GM12878 (cell line): ENCODE results near the gene GTSF1L. TPM values are rescaled to one million over a fixed set of nuclear protein-coding genes. Genes with fewer than 3 reads are reported as not detected.

Source experiments
- ATAC-seq: fragments of 200-7000 bp; cut with Tn5 transposase; 3 replicates; pipeline ENCODE4 v1.9.1; 2020; ENCODE audit warnings: mild to moderate bottlenecking, moderate library complexity
- BruUV-seq: library from RNA; stranded (reverse); fragments of 400-500 nt; replicated peaks from 2 replicates; lab custom pipeline; 2021; lab: Mats Ljungman, UMichigan
- CTCF ChIA-PET: fragments of 300-600 bp; sonication (Branson Sonifier 250); formaldehyde crosslinking; extraction: SDS; loops from one replicate; lab custom pipeline; 2021; ENCODE audit warnings: inconsistent platforms; lab: Yijun Ruan, JAX
- POLR2A ChIA-PET: fragments of 350-600 bp; formaldehyde crosslinking; extraction: SDS; loops from one replicate; lab custom pipeline; 2021; ENCODE audit warnings: inconsistent platforms; lab: Charles Lee
- RAD21 ChIA-PET: fragments of 300-600 bp; sonication (Branson Sonifier 250); formaldehyde crosslinking; loops from one replicate; lab custom pipeline; 2023; ENCODE audit warnings: antibody characterized with exemption; ENCODE audit not compliant: unreplicated experiment; lab: Charles Lee
- SMC1A ChIA-PET: fragments of 300-600 bp; sonication (Branson Sonifier 250); formaldehyde crosslinking; loops from one replicate; lab custom pipeline; 2023; ENCODE audit not compliant: unreplicated experiment, uncharacterized antibody; lab: Charles Lee
- DNase-seq: peaks from one replicate; pipeline ENCODE4 v3.0.0-alpha.2; 2011; ENCODE audit warnings: low read depth, low spot score
- FAIRE-seq: peaks from 3 replicates; lab custom pipeline; 2011; peaks lifted over from hg19 to GRCh38; lab: Jason Lieb, UNC
- H2AFZ ChIP-seq: 2 replicates; pipeline ENCODE4 v1.6.0; 2011; ENCODE audit warnings: low read depth, low read length, control low read depth; ENCODE audit not compliant: control insufficient read depth
- H3K27ac ChIP-seq: 2 replicates; pipeline ENCODE4 v1.5.1; 2011; ENCODE audit warnings: control low read depth; ENCODE audit not compliant: control insufficient read depth, insufficient read depth
- H3K27me3 ChIP-seq, 2 experiments: replicated peaks in 1 of 2; 2 replicates each; pipeline versions ENCODE4 v1.6.0 to v1.6.1; 2011; ENCODE audit warnings: low read length in 1 of 2; ENCODE audit not compliant: control insufficient read depth in 2 of 2, insufficient read depth in 2 of 2
- H3K36me3 ChIP-seq, 2 experiments: 2 replicates each; pipeline ENCODE4 v1.5.1; 2011; ENCODE audit warnings: low read length in 1 of 2; ENCODE audit not compliant: control insufficient read depth in 2 of 2, insufficient read depth in 2 of 2
- H3K4me1 ChIP-seq: 2 replicates; pipeline ENCODE4 v1.6.1; 2011; ENCODE audit warnings: mild to moderate bottlenecking, low read length, moderate library complexity, mixed read lengths; ENCODE audit not compliant: control insufficient read depth, insufficient read depth
- H3K4me2 ChIP-seq: 2 replicates; pipeline ENCODE4 v1.6.0; 2011; ENCODE audit warnings: control low read depth; ENCODE audit not compliant: control insufficient read depth, insufficient read depth
- H3K4me3 ChIP-seq: fragments of 200-600 bp; sonication (generic); 2 replicates; pipeline ENCODE4 v1.5.1; 2016
- H3K79me2 ChIP-seq: 2 replicates; pipeline ENCODE4 v1.6.0; 2011; ENCODE audit warnings: low read length; ENCODE audit not compliant: control insufficient read depth, insufficient read depth
- H3K9ac ChIP-seq: 2 replicates; pipeline ENCODE4 v1.8.0; 2011; ENCODE audit warnings: low read length, control low read depth, mixed read lengths; ENCODE audit not compliant: control insufficient read depth, insufficient read depth
- H3K9me3 ChIP-seq: replicated peaks from 3 replicates; pipeline ENCODE4 v1.5.1; 2011; ENCODE audit warnings: mild to moderate bottlenecking, low read length; ENCODE audit not compliant: control insufficient read depth, insufficient read depth
- H4K20me1 ChIP-seq: 2 replicates; pipeline ENCODE4 v1.6.0; 2011; ENCODE audit not compliant: control insufficient read depth, insufficient read depth
- BRCA1 ChIP-seq: IDR thresholded peaks from 2 replicates; pipeline ENCODE4 v1.6.1; 2011; ENCODE audit warnings: low read depth, low read length, improper control_type of control experiment
- GABPA ChIP-seq: IDR thresholded peaks from 2 replicates; pipeline ENCODE4 v1.6.1; 2014; ENCODE audit warnings: antibody characterized with exemption, low read depth, mild to moderate bottlenecking, inconsistent platforms
- JUNB ChIP-seq: IDR thresholded peaks from 2 replicates; pipeline ENCODE4 v1.6.1; 2016; ENCODE audit warnings: antibody characterized with exemption, mild to moderate bottlenecking
- RAD51 ChIP-seq: fragments of 450-650 bp; IDR thresholded peaks from 2 replicates; pipeline ENCODE4 v1.6.1; 2016; ENCODE audit warnings: moderate library complexity, mild to moderate bottlenecking, inconsistent platforms
- RCOR1 ChIP-seq: conservative IDR thresholded peaks from 2 replicates; pipeline ENCODE4 v1.6.1; 2012; ENCODE audit warnings: low read depth, low read length, improper control_type of control experiment
- SMARCA5 ChIP-seq: fragments of 450-650 bp; IDR thresholded peaks from 2 replicates; pipeline ENCODE4 v1.6.1; 2017; ENCODE audit warnings: mild to moderate bottlenecking
- STAT1 ChIP-seq: fragments of 450-650 bp; conservative IDR thresholded peaks from 2 replicates; pipeline ENCODE4 v1.6.1; 2014; ENCODE audit warnings: antibody characterized with exemption, mild to moderate bottlenecking
- SUZ12 ChIP-seq: fragments of 200-600 bp; sonication (generic); IDR thresholded peaks from one replicate; pipeline ENCODE4 v1.6.1; 2018; ENCODE audit warnings: antibody characterized with exemption, mild to moderate bottlenecking; ENCODE audit not compliant: unreplicated experiment
- TCF12 ChIP-seq: IDR thresholded peaks from 2 replicates; pipeline ENCODE4 v1.6.1; 2011; ENCODE audit warnings: low read depth, mild to moderate bottlenecking, low read length
- TCF3 ChIP-seq: IDR thresholded peaks from 2 replicates; pipeline ENCODE4 v1.6.1; 2012; ENCODE audit warnings: low read depth, mild to moderate bottlenecking, low read length, borderline replicate concordance; ENCODE audit not compliant: insufficient read depth
- YY1 ChIP-seq: IDR thresholded peaks from 2 replicates; pipeline ENCODE4 v1.6.1; 2011; ENCODE audit warnings: low read depth, mild to moderate bottlenecking, low read length
- WGBS: methylation state at CpG from one replicate; pipeline ENCODE4 v1.1.6; 2016; ENCODE audit warnings: low lambda C conversion rate; ENCODE audit not compliant: insufficient replicate concordance, insufficient coverage; ENCODE audit errors: missing lambda C conversion rate; 5-methylcytosine and 5-hydroxymethylcytosine counted together
- in situ Hi-C: fragments of 300-500 bp; cut with MboI; formaldehyde crosslinking; loops from 9 replicates; pipeline ENCODE4 v1.14.3; 2018; ENCODE audit warnings: mixed read lengths
- intact Hi-C: fragments of 100-400 bp; cut with micrococcal nuclease; formaldehyde crosslinking; loops from one replicate; pipeline ENCODE4 v1.14.2; 2022; ENCODE audit not compliant: unreplicated experiment
- polyA plus RNA-seq, 11 experiments: library from polyadenylated mRNA; depleted of rRNA in 4 of 11; unstranded in 6 of 11; stranded (reverse) in 5 of 11; fragments of >200 nt; fragmentation: Nextera tagmentation in 4 of 11; fragmentation: Illumina TruSeq in 1 of 11; extraction: Ambion mirVana in 4 of 11; extraction: Trizol in 1 of 11; gene quantifications; 1 replicate in 1 of 11; 2 replicates in 10 of 11; pipeline versions ENCODE4 v1.2.1 to v1.2.3, GENCODE V29; 2011 to 2016; ENCODE audit warnings: inconsistent platforms in 2 of 11, missing spikeins in 2 of 11, low read depth in 1 of 11
- total RNA-seq, 4 experiments: library from RNA; depleted of rRNA in 3 of 4; stranded (reverse); fragments of >200 nt in 3 of 4; fragmentation: Illumina TruSeq in 1 of 4; extraction: Trizol in 1 of 4; gene quantifications; 2 replicates each; pipeline versions ENCODE4 v1.2.1 to v1.2.3, GENCODE V29; 2013 to 2021

The GTSF1L gene
- total and polyA plus RNA-seq, 10 of the 15 experiments (the other 5 are each of a cell fraction or from before 2014, with no cell fraction given): 0.56 to 2.4 (median 1.3) TPM

DNA sequence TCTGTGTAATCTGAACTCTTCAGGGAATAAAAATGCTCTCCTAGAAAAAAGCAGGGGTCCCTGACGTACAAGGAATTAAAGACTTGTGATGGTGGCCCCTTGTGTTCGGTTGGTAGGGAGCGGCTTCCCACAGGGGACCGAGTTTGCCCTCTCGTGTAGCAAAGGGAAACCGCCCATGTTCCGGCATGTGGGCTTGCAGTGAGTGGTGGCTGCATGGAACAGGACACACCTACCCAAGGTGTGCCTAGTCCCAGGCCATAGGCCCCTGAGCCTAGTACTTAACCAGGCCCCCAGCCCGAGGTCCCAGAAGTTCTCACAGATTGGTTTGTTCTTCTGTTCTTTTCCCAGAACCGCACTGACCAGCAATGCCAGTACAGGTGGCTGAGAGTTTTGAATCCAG is 44.4 kb downstream of the GTSF1L start:
- H3K27me3 ChIP-seq: no peaks in the 10 kb centered on the region
- intact Hi-C loops: loop anchor here (5.0 kb wide), 2 partner anchors 225 to 400 kb away; partner anchors contain the start of gene SRSF6
- TF ChIP-seq TCF3 (no peak), JUNB (peak; percentile 5; the same call in 1 of the 2 replicates), STAT1 (0 out of 2 replicates have a peak, but pooled peaks have one; percentile 51), SUZ12 (no peak), BRCA1 (no peak), YY1 (0 out of 2 replicates have a peak, but pooled peaks have one; percentile 3), SMARCA5 (no peak), GABPA (no peak), TCF12 (no peak), RCOR1 (0 out of 2 replicates have a peak, but pooled peaks have one; percentile 27), RAD51 (no peak)
- TF ChIP-seq, all 136 proteins: peak for 4
- POLR2A ChIA-PET: no interaction called here
- peaks cover 32% of the 10 kb centered on the region for H3K4me1 ChIP-seq
- peak overlapping the region; percentile 89 for H3K27ac ChIP-seq
- WGBS: 23% methylated on average over 9 of the region's 9 CpGs
- H3K4me2 ChIP-seq: peak overlapping the region; percentile 90
- in situ Hi-C loops: no loop called here
- peak overlapping the region; percentile 41; the same call in 1 of the 2 replicates for H3K4me3 ChIP-seq
- peaks cover 8 to 10% of the 10 kb centered on the region in 2 experiments; a peak in 3 of 4 replicates for H3K36me3 ChIP-seq
- DNase-seq (no peak), FAIRE-seq (no peak), ATAC-seq (peak; percentile 38)
- H3K79me2 ChIP-seq: peaks cover 17% of the 10 kb centered on the region
- SMC1A ChIA-PET: no interaction called here
- no peaks in the 10 kb centered on the region for H3K9me3 ChIP-seq
- peak overlapping the region; percentile 66 for H2AFZ ChIP-seq
- H3K9ac ChIP-seq: peak overlapping the region; percentile 5
- BruUV-seq: no TSS peak
- RAD21 ChIA-PET: interaction anchor here (1.3 to 2.0 kb wide), 4 partner anchors 10 to 145 kb away, joined by 3 to 7 read pairs (median 5); no protein-coding TSS in a partner anchor
- CTCF ChIA-PET: interaction anchor here (1.4 to 4.5 kb wide), 3 partner anchors 10 to 111 kb away, joined by 4 to 32 read pairs (median 5); no protein-coding TSS in a partner anchor
- H4K20me1 ChIP-seq: no peaks in the 10 kb centered on the region
